ENCODE results near the gene DCBLD1.
A peak's percentile ranks its signal among the peaks of the same experiment; 100 is the strongest.
"Not testable (repeated sequence)": the region's sequence is repeated elsewhere in the genome, so short reads cannot be mapped to it uniquely, and the experiment has no call there.

DCBLD1 gene

GRCh38 chr6:117456250-117456649 lies 26.2 kb upstream of the DCBLD1 start:
- Histone ChIP-seq H3K27me3 (replicated peaks; ENCODE audit: control insufficient read depth, insufficient read depth, low read length) (no peaks in the 10 kb centered on the region), H3K4me1 (ENCODE audit: control insufficient read depth, insufficient read depth, low read length) (peaks cover 7% of the 10 kb centered on the region), H3K9me3 (ENCODE audit: control insufficient read depth, low read length) (no peaks in the 10 kb centered on the region), H3K36me3 (ENCODE audit: control insufficient read depth, insufficient read depth, low read length, severe bottlenecking) (no peaks in the 10 kb centered on the region), H3K4me3 (ENCODE audit: low read length) (no peak overlapping the region), H3K9ac (ENCODE audit: low read length) (no peak overlapping the region)
- no peak for DNase-seq (ENCODE audit: low read depth)

- Histone ChIP-seq H3K9ac (ENCODE audit: low read length) (no peak overlapping the region), H3K4me1 (ENCODE audit: control insufficient read depth, insufficient read depth, low read length) (peaks cover under 1% of the 10 kb centered on the region), H3K9me3 (ENCODE audit: control insufficient read depth, low read length) (no peaks in the 10 kb centered on the region), H3K27me3 (replicated peaks; ENCODE audit: control insufficient read depth, insufficient read depth, low read length) (no peaks in the 10 kb centered on the region), H3K4me3 (ENCODE audit: low read length) (no peak overlapping the region), H3K36me3 (ENCODE audit: control insufficient read depth, insufficient read depth, low read length, severe bottlenecking) (no peaks in the 10 kb centered on the region)
- no peak for DNase-seq (ENCODE audit: low read depth)
These were observed 25.5 kb upstream of the DCBLD1 start for GRCh38 chr6:117456998-117457397.

DNA sequence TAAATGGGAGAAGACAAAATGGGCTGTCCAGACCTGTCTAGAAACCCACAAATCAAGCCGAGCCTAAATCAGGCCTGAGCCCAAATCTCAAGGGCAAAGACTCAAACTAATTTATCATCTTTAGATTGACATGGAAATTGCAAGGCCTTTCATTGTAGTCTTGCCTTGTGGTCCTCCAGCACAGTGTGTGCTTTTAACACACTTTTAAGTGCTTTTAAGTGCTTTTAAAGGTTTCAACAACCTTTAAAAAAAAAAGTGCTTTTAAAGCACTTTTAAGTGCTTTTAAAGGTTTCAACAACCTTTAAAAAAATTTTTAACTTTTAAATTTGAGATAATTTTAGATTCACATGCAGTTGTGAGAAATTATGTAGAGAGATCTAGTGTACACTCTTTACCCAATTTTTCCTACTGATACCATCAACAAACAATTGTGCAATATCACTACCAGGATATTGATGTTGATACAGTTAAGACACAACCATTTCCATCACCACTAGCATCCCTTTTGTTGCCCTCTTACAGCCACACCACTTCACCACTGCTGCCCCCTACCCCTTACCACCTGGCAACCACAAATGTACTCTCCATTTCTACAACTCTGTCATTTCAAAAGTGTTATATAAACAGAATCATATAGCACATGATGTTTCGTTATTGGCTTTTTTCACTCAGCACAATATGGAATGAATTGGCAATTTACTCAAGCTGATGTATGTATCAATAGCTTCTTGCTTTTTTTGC lies 23.1 kb upstream of the DCBLD1 start:
- no peak overlapping the region for H3K9ac ChIP-seq (ENCODE audit: low read length)
- no peak overlapping the region for H3K4me3 ChIP-seq (ENCODE audit: low read length)
- no peaks in the 10 kb centered on the region for H3K36me3 ChIP-seq (ENCODE audit: control insufficient read depth, insufficient read depth, low read length, severe bottlenecking)
- no peaks in the 10 kb centered on the region for H3K27me3 ChIP-seq (replicated peaks; ENCODE audit: control insufficient read depth, insufficient read depth, low read length)
- no peak for DNase-seq (ENCODE audit: low read depth)
- peaks cover 3% of the 10 kb centered on the region for H3K4me1 ChIP-seq (ENCODE audit: control insufficient read depth, insufficient read depth, low read length)
- no peaks in the 10 kb centered on the region for H3K9me3 ChIP-seq (ENCODE audit: control insufficient read depth, low read length)

DNA sequence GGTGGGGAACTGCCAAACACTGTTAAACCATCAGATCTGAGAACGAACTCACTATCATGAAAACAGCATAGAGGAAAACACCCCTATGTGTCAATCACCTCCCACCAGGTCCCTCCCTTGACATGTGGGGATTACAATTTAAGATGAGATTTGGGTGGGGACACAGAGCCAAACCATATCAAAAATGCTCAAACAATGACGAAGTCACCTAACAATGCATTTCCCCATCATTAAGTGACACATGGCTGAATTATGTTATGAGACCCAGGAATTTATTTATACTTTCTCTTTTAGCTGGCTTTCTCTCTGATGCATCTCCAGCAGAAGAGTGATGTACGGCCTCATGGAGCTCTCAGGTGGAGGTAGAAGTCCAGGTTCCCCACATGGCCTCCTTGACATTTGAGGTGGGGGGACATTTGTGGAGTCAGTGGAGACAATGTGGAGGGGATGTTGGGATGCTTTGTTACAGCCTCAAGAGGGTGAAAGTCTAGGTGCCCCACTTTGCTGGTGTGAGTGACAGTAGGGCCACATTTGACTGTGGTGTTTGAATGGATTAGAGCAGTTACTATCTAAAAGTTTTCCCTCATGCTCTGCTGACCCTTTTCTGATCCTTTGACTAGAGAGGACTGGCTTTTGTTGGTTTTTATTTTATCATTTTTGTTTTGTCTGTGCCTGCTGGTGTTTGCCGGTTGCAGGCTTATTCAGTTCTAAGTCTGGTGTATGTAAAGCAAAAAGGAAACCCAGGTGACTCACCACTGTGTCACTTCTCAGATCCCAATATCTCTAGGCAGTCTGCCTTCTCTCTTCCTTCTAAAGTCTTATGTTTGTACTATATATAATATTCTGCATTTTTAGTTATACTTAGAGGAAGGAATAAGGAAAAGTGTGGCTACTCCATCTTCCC lies 18.5 kb upstream of the DCBLD1 start:
- Histone ChIP-seq H3K4me1 (ENCODE audit: control insufficient read depth, insufficient read depth, low read length) (peaks cover 3% of the 10 kb centered on the region), H3K36me3 (ENCODE audit: control insufficient read depth, insufficient read depth, low read length, severe bottlenecking) (no peaks in the 10 kb centered on the region), H3K4me3 (ENCODE audit: low read length) (no peak overlapping the region), H3K9ac (ENCODE audit: low read length) (no peak overlapping the region), H3K27me3 (replicated peaks; ENCODE audit: control insufficient read depth, insufficient read depth, low read length) (no peaks in the 10 kb centered on the region), H3K9me3 (ENCODE audit: control insufficient read depth, low read length) (no peaks in the 10 kb centered on the region)
- DNase-seq (ENCODE audit: low read depth) = peak; percentile 74

DNA sequence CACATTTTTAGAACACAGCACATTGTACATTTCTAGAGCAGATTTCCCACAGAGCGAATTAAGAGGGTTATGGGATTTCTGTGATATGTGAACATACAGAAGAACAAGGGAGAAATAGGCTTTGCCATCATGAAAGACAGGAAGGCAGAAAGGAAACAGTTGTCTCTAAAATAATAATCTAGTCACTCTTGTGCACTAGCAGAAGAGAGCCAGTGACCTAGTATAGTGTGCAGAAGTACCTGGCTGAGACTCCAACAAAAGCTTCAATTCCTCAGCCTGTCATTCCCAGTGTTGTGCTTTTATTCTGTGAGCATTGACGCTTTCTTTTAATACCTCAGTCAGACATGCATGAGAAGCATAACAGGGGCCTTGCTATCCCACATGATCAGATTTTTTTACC lies 17.8 kb upstream of the DCBLD1 start:
- Histone ChIP-seq H3K36me3 (ENCODE audit: control insufficient read depth, insufficient read depth, low read length, severe bottlenecking) (no peaks in the 10 kb centered on the region), H3K9me3 (ENCODE audit: control insufficient read depth, low read length) (no peaks in the 10 kb centered on the region), H3K27me3 (replicated peaks; ENCODE audit: control insufficient read depth, insufficient read depth, low read length) (no peaks in the 10 kb centered on the region), H3K9ac (ENCODE audit: low read length) (no peak overlapping the region), H3K4me3 (ENCODE audit: low read length) (no peak overlapping the region), H3K4me1 (ENCODE audit: control insufficient read depth, insufficient read depth, low read length) (peaks cover 3% of the 10 kb centered on the region)
- DNase-seq (ENCODE audit: low read depth) = no peak

DNA sequence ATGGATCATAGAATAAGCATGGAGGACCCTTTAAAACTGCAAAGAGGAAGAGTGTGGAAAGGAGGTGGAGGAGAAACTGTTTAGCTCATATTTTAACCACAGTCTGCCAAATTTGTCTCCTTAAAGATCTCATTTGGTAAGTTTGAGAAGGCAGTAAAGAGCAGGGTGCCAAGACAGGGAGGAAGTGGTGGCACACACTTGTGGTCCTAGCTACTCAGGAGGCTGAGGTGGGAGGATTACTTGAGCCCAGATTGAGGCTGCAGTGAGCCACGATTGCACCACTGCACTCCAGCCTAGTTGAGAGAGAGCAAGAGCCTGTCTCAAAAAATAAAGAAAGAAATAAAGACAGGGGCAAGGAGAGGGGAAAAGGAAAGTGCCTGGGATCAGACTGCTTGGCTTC lies 16.8 kb upstream of the DCBLD1 start:
- Histone ChIP-seq H3K4me1 (ENCODE audit: control insufficient read depth, insufficient read depth, low read length) (peaks cover 3% of the 10 kb centered on the region), H3K36me3 (ENCODE audit: control insufficient read depth, insufficient read depth, low read length, severe bottlenecking) (no peaks in the 10 kb centered on the region), H3K27me3 (replicated peaks; ENCODE audit: control insufficient read depth, insufficient read depth, low read length) (no peaks in the 10 kb centered on the region), H3K9ac (ENCODE audit: low read length) (no peak overlapping the region), H3K9me3 (ENCODE audit: control insufficient read depth, low read length) (no peaks in the 10 kb centered on the region), H3K4me3 (ENCODE audit: low read length) (no peak overlapping the region)
- no peak for DNase-seq (ENCODE audit: low read depth)

DNA sequence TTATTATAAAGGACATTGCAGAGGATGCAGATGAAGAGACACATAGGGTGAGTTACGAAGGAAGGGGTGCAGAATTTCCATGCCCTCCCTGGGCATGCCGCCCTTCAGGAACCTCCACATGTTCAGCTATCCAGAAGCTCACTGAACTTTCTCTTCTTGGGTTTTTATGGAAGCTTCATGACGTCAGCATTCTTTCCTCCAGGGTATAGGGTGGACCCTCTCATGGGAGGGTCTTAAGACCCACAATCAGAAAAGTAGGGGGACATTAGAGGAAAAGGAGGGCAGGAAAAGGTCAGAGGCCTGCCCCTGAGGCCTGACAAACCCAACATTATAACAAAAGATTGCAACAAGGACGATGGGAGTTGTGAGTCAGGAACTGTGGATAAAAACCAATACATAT lies 14.6 kb upstream of the DCBLD1 start:
- Histone ChIP-seq H3K9ac (ENCODE audit: low read length) (no peak overlapping the region), H3K4me3 (ENCODE audit: low read length) (no peak overlapping the region), H3K27me3 (replicated peaks; ENCODE audit: control insufficient read depth, insufficient read depth, low read length) (no peaks in the 10 kb centered on the region), H3K36me3 (ENCODE audit: control insufficient read depth, insufficient read depth, low read length, severe bottlenecking) (no peaks in the 10 kb centered on the region), H3K4me1 (ENCODE audit: control insufficient read depth, insufficient read depth, low read length) (peaks cover 3% of the 10 kb centered on the region), H3K9me3 (ENCODE audit: control insufficient read depth, low read length) (no peaks in the 10 kb centered on the region)
- DNase-seq (ENCODE audit: low read depth) = no peak

GRCh38 chr6:117468527-117468926 lies 13.9 kb upstream of the DCBLD1 start:
- H3K9ac ChIP-seq (ENCODE audit: low read length); H3K4me3 ChIP-seq (ENCODE audit: low read length); H3K9me3 ChIP-seq (ENCODE audit: control insufficient read depth, low read length); DNase-seq (ENCODE audit: low read depth); H3K4me1 ChIP-seq (ENCODE audit: control insufficient read depth, insufficient read depth, low read length); H3K36me3 ChIP-seq (ENCODE audit: control insufficient read depth, insufficient read depth, low read length, severe bottlenecking); H3K27me3 ChIP-seq (replicated peaks; ENCODE audit: control insufficient read depth, insufficient read depth, low read length): not testable (repeated sequence)

DNA sequence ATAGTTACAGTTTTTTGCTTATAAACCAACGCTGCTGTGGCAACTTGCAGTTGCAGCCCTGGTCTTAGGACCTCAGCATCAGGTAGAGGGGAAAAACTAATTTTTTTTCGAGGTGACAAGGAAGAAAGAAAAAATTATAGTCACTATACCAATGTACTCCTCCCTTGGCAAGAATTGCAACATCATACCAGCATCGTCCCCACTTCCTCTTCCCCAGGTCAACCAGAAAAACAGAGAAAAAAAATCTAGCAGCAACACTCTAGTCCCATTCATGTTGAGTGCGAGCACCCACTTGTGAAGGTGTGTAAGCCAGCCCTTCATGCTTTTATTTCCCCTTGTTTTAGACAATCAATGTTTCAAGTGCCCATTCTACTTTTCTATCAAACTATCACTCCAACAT lies 13.1 kb upstream of the DCBLD1 start:
- Histone ChIP-seq H3K27me3 (replicated peaks; ENCODE audit: control insufficient read depth, insufficient read depth, low read length) (no peaks in the 10 kb centered on the region), H3K36me3 (ENCODE audit: control insufficient read depth, insufficient read depth, low read length, severe bottlenecking) (no peaks in the 10 kb centered on the region), H3K9me3 (ENCODE audit: control insufficient read depth, low read length) (no peaks in the 10 kb centered on the region), H3K4me1 (ENCODE audit: control insufficient read depth, insufficient read depth, low read length) (no peaks in the 10 kb centered on the region), H3K9ac (ENCODE audit: low read length) (no peak overlapping the region), H3K4me3 (ENCODE audit: low read length) (no peak overlapping the region)
- DNase-seq (ENCODE audit: low read depth) = no peak

DNA sequence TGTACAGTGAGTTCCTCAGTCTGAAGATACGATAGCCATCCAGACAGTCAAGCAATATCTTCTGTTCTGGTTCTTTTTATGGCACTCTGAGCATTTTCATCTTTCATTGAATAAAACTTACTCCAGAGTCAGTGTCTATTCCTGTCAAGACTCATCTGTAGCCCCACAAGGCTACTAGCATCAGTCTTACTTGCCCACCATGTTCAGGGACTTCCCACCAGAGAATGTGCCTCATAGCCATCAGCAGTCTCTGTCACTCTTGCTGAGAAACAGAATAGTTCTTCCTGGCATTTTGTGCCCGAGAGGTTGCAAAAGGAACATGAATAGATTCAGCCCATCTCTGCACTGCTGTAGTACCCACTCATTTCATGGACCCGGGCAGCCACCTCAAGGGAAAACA lies 12.7 kb upstream of the DCBLD1 start:
- Histone ChIP-seq H3K4me3 (ENCODE audit: low read length) (no peak overlapping the region), H3K4me1 (ENCODE audit: control insufficient read depth, insufficient read depth, low read length) (no peaks in the 10 kb centered on the region), H3K9me3 (ENCODE audit: control insufficient read depth, low read length) (no peaks in the 10 kb centered on the region), H3K9ac (ENCODE audit: low read length) (no peak overlapping the region), H3K27me3 (replicated peaks; ENCODE audit: control insufficient read depth, insufficient read depth, low read length) (no peaks in the 10 kb centered on the region), H3K36me3 (ENCODE audit: control insufficient read depth, insufficient read depth, low read length, severe bottlenecking) (no peaks in the 10 kb centered on the region)
- DNase-seq (ENCODE audit: low read depth) = no peak

- no peak overlapping the region for H3K9ac ChIP-seq (ENCODE audit: low read length)
- DNase-seq (ENCODE audit: low read depth) = no peak
- no peak overlapping the region for H3K4me3 ChIP-seq (ENCODE audit: low read length)
- no peaks in the 10 kb centered on the region for H3K27me3 ChIP-seq (replicated peaks; ENCODE audit: control insufficient read depth, insufficient read depth, low read length)
- peaks cover 3% of the 10 kb centered on the region for H3K9me3 ChIP-seq (ENCODE audit: control insufficient read depth, low read length)
- H3K36me3 ChIP-seq (ENCODE audit: control insufficient read depth, insufficient read depth, low read length, severe bottlenecking) = no peaks in the 10 kb centered on the region
- no peaks in the 10 kb centered on the region for H3K4me1 ChIP-seq (ENCODE audit: control insufficient read depth, insufficient read depth, low read length)
These were observed 9.8 kb upstream of the DCBLD1 start for GRCh38 chr6:117472667-117473066.

Measured in adipocyte (in vitro differentiated cells).